Measurements from ENCODE around the gene FOXJ3. TPM values are rescaled to one million over a fixed set of nuclear protein-coding genes. Genes with fewer than 3 reads are reported as not detected.

FOXJ3 gene
- total RNA-seq, 1 donor from 2014 or later: 45.0 TPM

DNA sequence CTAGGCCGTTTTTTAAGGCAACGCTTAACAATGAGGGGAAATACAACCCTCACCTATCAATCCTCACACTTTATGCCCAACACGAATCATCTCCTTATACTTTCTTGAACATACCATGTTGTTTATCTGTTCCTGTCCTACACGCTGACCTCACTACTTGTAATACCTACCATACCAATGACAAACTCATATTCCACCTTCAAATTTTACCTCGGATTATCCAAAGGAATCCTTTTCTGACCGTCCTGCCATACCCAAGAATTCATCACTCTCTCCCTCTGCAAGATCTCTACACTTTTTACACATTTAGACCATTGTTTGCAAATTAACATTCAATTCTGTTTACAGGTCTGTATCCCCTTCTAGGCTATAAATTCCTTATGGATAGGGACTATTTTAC lies 106.1 kb downstream of the FOXJ3 start:
- H3K9me3 Mint-ChIP-seq (ENCODE audit: unreplicated experiment): peaks cover 2% of the 10 kb centered on the region
- no peaks in the 10 kb centered on the region for H3K27me3 Mint-ChIP-seq (ENCODE audit: unreplicated experiment)
- H3K4me1 Mint-ChIP-seq (ENCODE audit: low read depth, unreplicated experiment): no peaks in the 10 kb centered on the region
- H3K4me3 Mint-ChIP-seq (ENCODE audit: unreplicated experiment): no peak overlapping the region
- DNase-seq: no peak
- no peak overlapping the region for H3K27ac Mint-ChIP-seq (ENCODE audit: unreplicated experiment)
- peaks cover 3% of the 10 kb centered on the region for H3K36me3 Mint-ChIP-seq (ENCODE audit: unreplicated experiment)
- TF ChIP-seq, protein P1, sequence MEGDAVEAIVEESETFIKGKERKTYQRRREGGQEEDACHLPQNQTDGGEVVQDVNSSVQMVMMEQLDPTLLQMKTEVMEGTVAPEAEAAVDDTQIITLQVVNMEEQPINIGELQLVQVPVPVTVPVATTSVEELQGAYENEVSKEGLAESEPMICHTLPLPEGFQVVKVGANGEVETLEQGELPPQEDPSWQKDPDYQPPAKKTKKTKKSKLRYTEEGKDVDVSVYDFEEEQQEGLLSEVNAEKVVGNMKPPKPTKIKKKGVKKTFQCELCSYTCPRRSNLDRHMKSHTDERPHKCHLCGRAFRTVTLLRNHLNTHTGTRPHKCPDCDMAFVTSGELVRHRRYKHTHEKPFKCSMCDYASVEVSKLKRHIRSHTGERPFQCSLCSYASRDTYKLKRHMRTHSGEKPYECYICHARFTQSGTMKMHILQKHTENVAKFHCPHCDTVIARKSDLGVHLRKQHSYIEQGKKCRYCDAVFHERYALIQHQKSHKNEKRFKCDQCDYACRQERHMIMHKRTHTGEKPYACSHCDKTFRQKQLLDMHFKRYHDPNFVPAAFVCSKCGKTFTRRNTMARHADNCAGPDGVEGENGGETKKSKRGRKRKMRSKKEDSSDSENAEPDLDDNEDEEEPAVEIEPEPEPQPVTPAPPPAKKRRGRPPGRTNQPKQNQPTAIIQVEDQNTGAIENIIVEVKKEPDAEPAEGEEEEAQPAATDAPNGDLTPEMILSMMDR (IDR thresholded peaks at IDR 0.05; ENCODE audit: partially characterized antibody, unreplicated experiment): no peak

DNA sequence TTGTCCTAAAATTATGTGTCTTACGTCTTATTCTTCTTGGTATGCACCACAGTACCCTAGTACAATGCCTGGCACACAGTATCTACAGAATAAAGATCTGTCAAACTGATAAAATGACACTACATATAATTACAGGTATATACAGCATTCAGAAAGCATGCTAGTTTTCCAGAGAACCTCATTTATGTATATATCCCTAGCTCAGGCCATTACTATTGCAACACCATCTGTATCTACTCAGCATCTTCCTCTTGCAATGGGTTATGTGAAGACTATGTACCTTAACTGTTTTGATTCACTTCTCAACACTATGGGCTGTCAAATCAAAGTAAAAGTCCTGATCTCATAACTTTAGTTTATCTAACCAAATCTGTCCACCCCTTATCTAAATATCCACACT lies 112.0 kb downstream of the FOXJ3 start:
- Mint-ChIP-seq H3K27me3 (ENCODE audit: unreplicated experiment) (peaks cover 2% of the 10 kb centered on the region), H3K4me1 (ENCODE audit: low read depth, unreplicated experiment) (no peaks in the 10 kb centered on the region), H3K4me3 (ENCODE audit: unreplicated experiment) (no peak overlapping the region), H3K9me3 (ENCODE audit: unreplicated experiment) (no peaks in the 10 kb centered on the region), H3K36me3 (ENCODE audit: unreplicated experiment) (no peaks in the 10 kb centered on the region), H3K27ac (ENCODE audit: unreplicated experiment) (no peak overlapping the region)
- DNase-seq: no peak
- TF ChIP-seq, protein P1 (IDR thresholded peaks at IDR 0.05; ENCODE audit: partially characterized antibody, unreplicated experiment): no peak

DNA sequence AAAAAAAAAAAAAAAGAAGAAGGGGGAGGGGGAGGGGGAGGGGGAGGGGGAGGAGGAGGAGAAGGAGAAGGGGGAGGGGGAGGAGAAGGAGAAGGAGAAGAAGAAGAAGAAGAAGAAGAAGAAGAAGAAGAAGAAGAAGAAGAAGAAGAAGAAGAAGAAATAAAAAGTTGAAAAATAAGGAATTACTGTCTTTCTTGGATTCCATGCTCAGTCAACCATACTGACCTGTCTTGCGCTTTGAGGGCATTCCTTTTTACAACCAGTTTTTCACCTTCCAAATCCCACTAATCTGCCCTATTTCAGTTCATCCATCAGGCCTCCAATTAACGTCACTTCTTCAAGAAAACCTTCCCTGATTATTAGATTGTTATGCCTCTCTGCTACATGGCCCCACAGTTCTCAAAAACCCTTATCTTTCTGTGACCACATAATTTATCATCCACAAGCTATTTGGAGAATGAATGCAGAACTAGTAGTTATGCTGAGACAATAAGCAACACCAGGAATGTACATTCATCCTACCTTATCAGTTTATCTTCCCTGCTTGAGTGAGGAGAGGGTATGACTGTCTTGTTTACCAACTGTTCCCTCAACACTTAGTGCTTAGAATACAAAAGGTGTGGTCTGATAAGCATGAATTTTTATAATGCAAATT lies 113.0 kb downstream of the FOXJ3 start:
- Mint-ChIP-seq H3K27me3 (ENCODE audit: unreplicated experiment) (peaks cover 2% of the 10 kb centered on the region), H3K4me1 (ENCODE audit: low read depth, unreplicated experiment) (no peaks in the 10 kb centered on the region), H3K36me3 (ENCODE audit: unreplicated experiment) (no peaks in the 10 kb centered on the region), H3K9me3 (ENCODE audit: unreplicated experiment) (no peaks in the 10 kb centered on the region), H3K4me3 (ENCODE audit: unreplicated experiment) (no peak overlapping the region), H3K27ac (ENCODE audit: unreplicated experiment) (no peak overlapping the region)
- DNase-seq: no peak
- TF ChIP-seq, protein P1 (IDR thresholded peaks at IDR 0.05; ENCODE audit: partially characterized antibody, unreplicated experiment): no peak

DNA sequence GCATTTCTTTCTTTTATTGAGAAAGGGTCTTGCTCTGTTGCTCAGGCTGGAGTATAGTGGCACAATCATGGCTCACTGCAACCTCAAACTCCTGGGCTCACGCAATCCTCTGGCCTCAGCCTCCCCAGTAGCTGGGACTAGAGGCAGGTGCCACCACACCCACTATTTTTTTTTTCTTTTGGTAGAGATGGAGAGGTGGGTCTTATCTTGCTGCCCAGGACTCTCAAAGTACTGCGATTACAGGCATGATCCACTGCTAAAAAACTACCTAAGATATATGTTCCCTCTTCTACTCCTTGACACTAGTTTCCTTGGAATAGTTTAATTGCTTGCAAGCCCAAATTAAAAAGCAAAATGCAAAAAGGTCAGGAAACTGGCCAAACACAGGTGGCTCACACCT lies 113.6 kb downstream of the FOXJ3 start:
- no peak overlapping the region for H3K27ac Mint-ChIP-seq (ENCODE audit: unreplicated experiment)
- H3K9me3 Mint-ChIP-seq (ENCODE audit: unreplicated experiment): peaks cover 2% of the 10 kb centered on the region
- TF ChIP-seq, protein P1 (IDR thresholded peaks at IDR 0.05; ENCODE audit: partially characterized antibody, unreplicated experiment): no peak
- H3K36me3 Mint-ChIP-seq (ENCODE audit: unreplicated experiment): no peaks in the 10 kb centered on the region
- no peak for DNase-seq
- H3K27me3 Mint-ChIP-seq (ENCODE audit: unreplicated experiment): peaks cover 2% of the 10 kb centered on the region
- H3K4me3 Mint-ChIP-seq (ENCODE audit: unreplicated experiment): no peak overlapping the region
- no peaks in the 10 kb centered on the region for H3K4me1 Mint-ChIP-seq (ENCODE audit: low read depth, unreplicated experiment)

DNA sequence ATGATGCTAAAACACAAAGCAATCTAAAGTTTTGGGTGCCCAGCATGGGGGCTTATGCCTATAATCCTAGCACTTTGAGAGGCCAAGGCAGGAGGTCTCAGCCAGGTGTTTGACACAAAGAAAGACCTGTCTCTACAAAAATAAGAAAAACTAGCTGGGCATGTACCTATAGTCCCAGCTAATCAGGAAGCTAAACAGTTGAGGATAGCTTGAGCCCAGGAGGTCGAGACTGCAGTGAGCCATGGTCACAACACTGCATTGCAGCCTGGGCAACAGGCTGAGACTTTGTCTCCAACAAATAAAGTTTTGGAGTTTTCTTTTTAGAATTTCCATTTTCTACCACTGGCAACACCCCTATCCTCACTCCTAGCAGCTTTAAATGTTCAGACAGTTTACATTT lies 115.4 kb downstream of the FOXJ3 start:
- no peak overlapping the region for H3K27ac Mint-ChIP-seq (ENCODE audit: unreplicated experiment)
- H3K27me3 Mint-ChIP-seq (ENCODE audit: unreplicated experiment): peaks cover 2% of the 10 kb centered on the region
- H3K4me3 Mint-ChIP-seq (ENCODE audit: unreplicated experiment): no peak overlapping the region
- no peaks in the 10 kb centered on the region for H3K4me1 Mint-ChIP-seq (ENCODE audit: low read depth, unreplicated experiment)
- TF ChIP-seq, protein P1 (IDR thresholded peaks at IDR 0.05; ENCODE audit: partially characterized antibody, unreplicated experiment): no peak
- H3K36me3 Mint-ChIP-seq (ENCODE audit: unreplicated experiment): no peaks in the 10 kb centered on the region
- DNase-seq: no peak
- H3K9me3 Mint-ChIP-seq (ENCODE audit: unreplicated experiment): peaks cover 2% of the 10 kb centered on the region
